Adrenal gland (tissue), 12 donors: ENCODE measurements around the gene FEM1B. TPM values are rescaled to one million over a fixed set of nuclear protein-coding genes. Genes with fewer than 3 reads are reported as not detected.

ENCODE experiments used
- DNase-seq, 7 donors: peaks; one replicate each; pipeline ENCODE4 v3.0.0-alpha.2; 2019 to 2020
- H3K27ac ChIP-seq, 5 donors: fragments of 200-600 bp; sonication (generic) in 4 of 5; 1 replicate in 3 of 5; 2 replicates in 2 of 5; pipeline versions ENCODE4 v1.5.1 to v1.8.0; 2016 to 2020; ENCODE audit warnings: mild to moderate bottlenecking in 1 of 5
- H3K27me3 ChIP-seq: fragments of 200-600 bp; 2 replicates; pipeline ENCODE4 v1.8.0; 2021
- H3K36me3 ChIP-seq, 2 donors: fragments of 200-600 bp; replicated peaks in 1 of 2; 1 replicate in 1 of 2; 2 replicates in 1 of 2; pipeline versions ENCODE4 v1.5.1 to v1.8.0; 2018 to 2022
- H3K4me1 ChIP-seq, 2 donors: fragments of 200-600 bp; replicated peaks in 1 of 2; 1 replicate in 1 of 2; 2 replicates in 1 of 2; pipeline versions ENCODE4 v1.5.1 to v1.8.0; 2018 to 2021
- H3K4me3 ChIP-seq, 4 donors: fragments of 200-600 bp; sonication (generic) in 3 of 4; one replicate each; pipeline ENCODE4 v1.5.1; 2016 to 2018
- H3K9me3 ChIP-seq, 3 donors: fragments of 200-600 bp; sonication (generic) in 1 of 3; replicated peaks in 1 of 3; 1 replicate in 2 of 3; 2 replicates in 1 of 3; pipeline versions ENCODE4 v1.5.1 to v1.8.0; 2016 to 2021
- CTCF ChIP-seq, 6 experiments: fragments of 450-650 bp in 4 of 6; fragments of 200-600 bp in 2 of 6; sonication (generic) in 1 of 6; IDR thresholded peaks; 1 replicate in 5 of 6; 2 replicates in 1 of 6; pipeline versions ENCODE4 v1.5.1 to v1.8.0; 2016 to 2021; ENCODE audit warnings: antibody characterized with exemption in 6 of 6, mild to moderate bottlenecking in 2 of 6, moderate library complexity in 1 of 6
- POLR2A ChIP-seq, 2 donors: fragments of 450-650 bp; IDR thresholded peaks; one replicate each; pipeline ENCODE4 v1.6.1; 2017; ENCODE audit warnings: antibody characterized with exemption in 2 of 2, mild to moderate bottlenecking in 2 of 2, moderate library complexity in 1 of 2
- WGBS, 4 donors: extraction: QIAGEN DNeasy Blood & Tissue Kit in 2 of 4; methylation state at CpG; one replicate each; pipeline versions ENCODE4 v1.1.5 to v1.1.7; 2013 to 2017; 5-methylcytosine and 5-hydroxymethylcytosine counted together
- intact Hi-C, 2 donors: fragments of 100-400 bp; cut with DNase I; formaldehyde crosslinking; loops; one replicate each; pipeline versions ENCODE4 v1.14.1 to v1.15.0; 2022 to 2023
- polyA plus RNA-seq, 3 donors: library from polyadenylated mRNA; stranded (reverse); fragments of 200-250 nt in 2 of 3; fragments of 350-450 nt in 1 of 3; fragmentation: Illumina TruSeq in 1 of 3; extraction: RNeasy Lipid Tissue Mini Kit (QIAGEN cat#74804) in 1 of 3; gene quantifications; one replicate each; pipeline ENCODE4 v1.2.3, GENCODE V29; 2013 to 2014
- total RNA-seq, 9 donors: library from RNA; depleted of rRNA in 4 of 9; stranded (reverse); fragments of >200 nt in 4 of 9; fragments of 120-200 nt in 1 of 9; fragmentation: NEBNext Ultra II Directional in 1 of 9; extraction: Animal tissue kit (Norgen Biotek cat#: 25700) in 1 of 9; gene quantifications; one replicate each; pipeline versions ENCODE4 v1.1.0 to v1.2.4, GENCODE V29; 2013 to 2023
- donor health status: healthy with polysubstance abuse.
- donor health status: Bipolar disorder and iron deficiency.
- donor health status: DM: yes; HTN: yes; CAD: no.
- donor health status: DM: no; HTN: no; CAD: no.
- donor health status: DM: no; HTN: no; CAD: no.
- donor health status: DM: yes; HTN: yes; CAD: no.

FEM1B gene
- total and polyA plus RNA-seq, 12 donors, result 7.0 to 61.5 (median 42.7) TPM

- no peak for DNase-seq
- 79 to 93% (median 88%) methylated on average over 9 to 18 of the region's 18 CpGs for WGBS, 4 donors
- no peaks in the 10 kb centered on the region for H3K36me3 ChIP-seq
- no peaks in the 10 kb centered on the region for H3K27me3 ChIP-seq
- intact Hi-C loops, result loop anchor here in 1 of 2 donors (10.0 kb wide), 1 partner anchor 226 kb away; no protein-coding TSS in a partner anchor
- no peak overlapping the region for H3K27ac ChIP-seq
- no peaks in the 10 kb centered on the region for H3K9me3 ChIP-seq
- no peak overlapping the region for H3K4me3 ChIP-seq
- TF ChIP-seq CTCF (IDR thresholded peaks at IDR 0.05) (no peak), POLR2A (IDR thresholded peaks at IDR 0.05) (no peak)
- H3K4me1 ChIP-seq, result no peaks in the 10 kb centered on the region
Observed at GRCh38 chr15:68318931-68319909, 41.7 kb downstream of the FEM1B start.

DNA sequence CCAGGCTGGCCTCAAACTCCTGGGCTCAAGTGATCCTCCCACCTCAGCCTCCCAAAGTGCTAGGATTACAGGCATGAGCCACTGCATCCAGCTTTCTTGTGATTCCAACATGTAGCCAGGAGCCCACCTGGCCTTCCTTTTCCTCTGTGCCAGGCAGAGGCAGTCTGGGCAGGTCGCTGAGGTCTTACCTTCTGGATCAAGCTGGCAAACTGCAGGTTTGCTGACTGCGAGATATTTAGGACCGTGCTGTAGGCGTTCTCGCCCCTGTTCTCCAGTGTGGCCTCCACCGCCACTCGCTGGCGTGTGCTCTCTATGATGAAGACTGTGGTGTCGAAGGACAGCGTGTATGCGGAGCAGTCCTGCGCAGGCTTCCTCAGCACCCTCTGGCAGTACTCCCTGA is 42.5 kb downstream of the FEM1B start:
- Histone ChIP-seq H3K9me3 (no peaks in the 10 kb centered on the region), H3K27ac (no peak overlapping the region), H3K4me3 (no peak overlapping the region), H3K4me1 (no peaks in the 10 kb centered on the region), H3K27me3 (no peaks in the 10 kb centered on the region), H3K36me3 (no peaks in the 10 kb centered on the region)
- WGBS, 4 donors, result 92 to 94% (median 94%) methylated on average over 12 of the region's 12 CpGs
- TF ChIP-seq POLR2A (IDR thresholded peaks at IDR 0.05) (no peak), CTCF (IDR thresholded peaks at IDR 0.05) (no peak)
- DNase-seq, result no peak
- intact Hi-C loops, result loop anchor here (10.0 kb wide), 2 partner anchors 145 to 225 kb away; no protein-coding TSS in a partner anchor

- H3K4me1 ChIP-seq, result no peaks in the 10 kb centered on the region
- DNase-seq, result no peak
- H3K27ac ChIP-seq, result no peak overlapping the region
- no peaks in the 10 kb centered on the region for H3K36me3 ChIP-seq
- no peak for TF ChIP-seq POLR2A (IDR thresholded peaks at IDR 0.05)
- no peak for TF ChIP-seq CTCF (IDR thresholded peaks at IDR 0.05)
- intact Hi-C loops, result loop anchor here in 1 of 2 donors (10.0 kb wide), 1 partner anchor 144 kb away; no protein-coding TSS in a partner anchor
- 65 to 79% (median 74%) methylated on average over 2 to 7 of the region's 7 CpGs for WGBS, 4 donors
- H3K4me3 ChIP-seq, result no peak overlapping the region
- no peaks in the 10 kb centered on the region for H3K27me3 ChIP-seq
- no peaks in the 10 kb centered on the region for H3K9me3 ChIP-seq
Observed at GRCh38 chr15:68321229-68321628, 43.7 kb downstream of the FEM1B start.

GRCh38 chr15:68322796-68323195 is 45.3 kb downstream of the FEM1B start:
- H3K9me3 ChIP-seq, result no peaks in the 10 kb centered on the region
- TF ChIP-seq POLR2A (IDR thresholded peaks at IDR 0.05) (no peak), CTCF (IDR thresholded peaks at IDR 0.05) (no peak)
- H3K4me1 ChIP-seq, result no peaks in the 10 kb centered on the region
- intact Hi-C loops, result loop anchor here in 1 of 2 donors (10.0 kb wide), 1 partner anchor 142 kb away; no protein-coding TSS in a partner anchor
- no peaks in the 10 kb centered on the region for H3K27me3 ChIP-seq
- no peak for DNase-seq
- 75 to 94% (median 80%) methylated on average over 8 to 9 of the region's 9 CpGs for WGBS, 4 donors
- H3K4me3 ChIP-seq, result no peak overlapping the region
- no peak overlapping the region for H3K27ac ChIP-seq
- no peaks in the 10 kb centered on the region for H3K36me3 ChIP-seq
